Upper lobe of left lung (tissue), 4 donors: Measurements from ENCODE around the gene TAGLN2.

ENCODE experiments used
- POLR2A ChIP-seq, 4 donors: fragments of 450-650 bp; IDR thresholded peaks; one replicate each; pipeline ENCODE4 v1.5.1; 2016 to 2017; ENCODE audit warnings: antibody characterized with exemption in 4 of 4, mild to moderate bottlenecking in 2 of 4
- TF ChIP-seq, protein P1 (sequence below), 6 experiments: fragments of 450-650 bp in 4 of 6; fragments of 200-600 bp in 2 of 6; sonication (generic) in 2 of 6; IDR thresholded peaks; one replicate each; pipeline ENCODE4 v1.5.1; 2016 to 2019; ENCODE audit warnings: antibody characterized with exemption in 6 of 6

DNA sequence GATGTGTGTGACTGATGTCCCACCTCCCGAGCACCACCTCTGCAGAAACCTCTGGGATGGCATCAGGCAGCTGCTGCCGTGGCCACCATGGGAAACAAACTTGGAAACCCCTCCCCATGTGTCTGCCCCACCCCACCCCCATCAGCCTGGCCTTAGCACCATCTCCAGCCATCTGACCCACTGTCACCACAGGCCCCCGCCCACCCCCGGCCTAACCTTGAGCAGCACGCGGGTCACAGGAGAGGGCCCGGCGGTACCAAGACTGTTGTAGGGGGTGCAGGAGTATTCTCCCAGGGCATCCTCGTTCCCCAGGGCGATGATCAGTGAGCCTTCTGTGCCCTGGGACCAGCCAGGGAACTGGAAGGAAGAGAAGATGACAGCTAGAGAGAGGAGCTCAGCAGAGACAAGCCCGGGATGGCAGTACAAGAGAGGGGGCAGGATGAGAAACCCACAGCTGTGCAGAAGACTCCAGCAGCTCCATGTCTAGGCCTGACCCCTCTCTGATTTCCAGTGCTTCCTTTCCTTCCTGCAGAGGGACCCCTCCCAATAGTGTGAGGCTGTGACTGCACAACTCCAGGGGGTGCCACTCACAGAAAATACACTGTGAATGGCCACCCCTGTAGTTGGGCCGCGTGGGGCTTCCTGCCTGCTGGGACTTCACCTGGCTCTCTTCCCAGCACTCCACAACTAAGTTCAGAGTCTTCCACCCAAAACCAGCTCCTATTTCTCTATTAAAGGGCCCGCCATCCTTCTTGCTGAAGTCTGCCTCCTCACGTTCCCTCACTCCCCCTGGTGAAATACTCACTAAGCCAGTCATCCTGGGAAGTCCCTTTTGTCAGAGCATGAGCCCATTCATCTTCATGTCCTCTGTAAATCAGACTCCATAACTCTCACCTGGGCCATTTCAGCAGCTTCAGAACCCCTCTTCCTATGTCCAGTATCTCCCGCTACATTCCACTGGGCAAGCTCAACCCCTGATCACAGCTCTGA, 7.3 kb upstream of the TAGLN2 start:
- TF ChIP-seq, protein P1, sequence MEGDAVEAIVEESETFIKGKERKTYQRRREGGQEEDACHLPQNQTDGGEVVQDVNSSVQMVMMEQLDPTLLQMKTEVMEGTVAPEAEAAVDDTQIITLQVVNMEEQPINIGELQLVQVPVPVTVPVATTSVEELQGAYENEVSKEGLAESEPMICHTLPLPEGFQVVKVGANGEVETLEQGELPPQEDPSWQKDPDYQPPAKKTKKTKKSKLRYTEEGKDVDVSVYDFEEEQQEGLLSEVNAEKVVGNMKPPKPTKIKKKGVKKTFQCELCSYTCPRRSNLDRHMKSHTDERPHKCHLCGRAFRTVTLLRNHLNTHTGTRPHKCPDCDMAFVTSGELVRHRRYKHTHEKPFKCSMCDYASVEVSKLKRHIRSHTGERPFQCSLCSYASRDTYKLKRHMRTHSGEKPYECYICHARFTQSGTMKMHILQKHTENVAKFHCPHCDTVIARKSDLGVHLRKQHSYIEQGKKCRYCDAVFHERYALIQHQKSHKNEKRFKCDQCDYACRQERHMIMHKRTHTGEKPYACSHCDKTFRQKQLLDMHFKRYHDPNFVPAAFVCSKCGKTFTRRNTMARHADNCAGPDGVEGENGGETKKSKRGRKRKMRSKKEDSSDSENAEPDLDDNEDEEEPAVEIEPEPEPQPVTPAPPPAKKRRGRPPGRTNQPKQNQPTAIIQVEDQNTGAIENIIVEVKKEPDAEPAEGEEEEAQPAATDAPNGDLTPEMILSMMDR (IDR thresholded peaks at IDR 0.05) = no peak
- no peak for TF ChIP-seq POLR2A (IDR thresholded peaks at IDR 0.05)
